Ishikawa (cell line): ENCODE results near the gene AXIN2.

Experiments used
- CEBPB ChIP-seq: IDR thresholded peaks from 2 replicates; pipeline ENCODE4 v1.6.1; 2012
- CREB1 ChIP-seq: IDR thresholded peaks from 2 replicates; pipeline ENCODE4 v1.6.1; 2012; ENCODE audit warnings: low read depth
- EGR1 ChIP-seq: IDR thresholded peaks from 2 replicates; pipeline ENCODE4 v1.6.1; 2012
- EP300 ChIP-seq: IDR thresholded peaks from 2 replicates; pipeline ENCODE4 v1.6.1; 2012; ENCODE audit warnings: borderline replicate concordance
- FOXM1 ChIP-seq: IDR thresholded peaks from 2 replicates; pipeline ENCODE4 v1.6.1; 2012; ENCODE audit warnings: low read depth, borderline replicate concordance
- MAX ChIP-seq: IDR thresholded peaks from 2 replicates; pipeline ENCODE4 v1.6.1; 2012
- RAD21 ChIP-seq: IDR thresholded peaks from 2 replicates; pipeline ENCODE4 v1.6.1; 2012; ENCODE audit warnings: low read depth
- TAF1 ChIP-seq: IDR thresholded peaks from 2 replicates; pipeline ENCODE4 v1.6.1; 2012; ENCODE audit warnings: low read depth, mild to moderate bottlenecking
- TCF12 ChIP-seq: IDR thresholded peaks from 2 replicates; pipeline ENCODE4 v1.6.1; 2012; ENCODE audit warnings: low read depth
- TEAD4 ChIP-seq: IDR thresholded peaks from 2 replicates; pipeline ENCODE4 v1.6.1; 2012
- YY1 ChIP-seq: IDR thresholded peaks from 2 replicates; pipeline ENCODE4 v1.6.1; 2012; ENCODE audit warnings: low read depth
- ZBTB7A ChIP-seq: IDR thresholded peaks from 2 replicates; pipeline ENCODE4 v1.6.1; 2012; ENCODE audit warnings: low read depth
- TF ChIP-seq, protein P1 (sequence below): IDR thresholded peaks from 2 replicates; pipeline ENCODE4 v1.6.1; 2012
- TF ChIP-seq, protein P2 (sequence below): IDR thresholded peaks from 2 replicates; pipeline ENCODE4 v1.6.1; 2012; ENCODE audit warnings: low read depth, mild to moderate bottlenecking

Gene AXIN2

DNA sequence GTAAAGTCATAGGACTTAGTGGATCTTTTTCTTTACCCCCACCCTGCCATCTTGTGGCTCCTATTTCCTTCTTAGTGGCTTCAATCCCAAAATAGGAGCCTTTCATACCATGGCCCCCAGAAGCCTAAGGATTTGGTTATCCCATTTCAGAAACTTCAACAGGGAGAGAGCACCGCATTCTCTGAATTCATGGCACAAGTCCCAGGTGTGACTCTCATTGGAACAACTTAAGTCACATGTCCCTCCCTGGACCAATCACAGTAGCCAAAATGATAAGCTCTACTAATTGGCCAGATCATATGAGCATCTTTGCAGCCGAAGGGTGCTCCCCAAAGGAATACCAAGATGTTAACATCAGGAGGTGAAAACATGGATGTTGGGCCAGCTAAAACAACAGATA, 43.2 kb downstream of the AXIN2 start:
- no peak for TF ChIP-seq MAX
- TF ChIP-seq, protein P1, sequence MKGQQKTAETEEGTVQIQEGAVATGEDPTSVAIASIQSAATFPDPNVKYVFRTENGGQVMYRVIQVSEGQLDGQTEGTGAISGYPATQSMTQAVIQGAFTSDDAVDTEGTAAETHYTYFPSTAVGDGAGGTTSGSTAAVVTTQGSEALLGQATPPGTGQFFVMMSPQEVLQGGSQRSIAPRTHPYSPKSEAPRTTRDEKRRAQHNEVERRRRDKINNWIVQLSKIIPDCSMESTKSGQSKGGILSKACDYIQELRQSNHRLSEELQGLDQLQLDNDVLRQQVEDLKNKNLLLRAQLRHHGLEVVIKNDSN: peak; percentile 77
- TF ChIP-seq RAD21: no peak
- no peak for TF ChIP-seq TAF1
- no peak for TF ChIP-seq FOXM1
- no peak for TF ChIP-seq CREB1
- TF ChIP-seq ZBTB7A: no peak

DNA sequence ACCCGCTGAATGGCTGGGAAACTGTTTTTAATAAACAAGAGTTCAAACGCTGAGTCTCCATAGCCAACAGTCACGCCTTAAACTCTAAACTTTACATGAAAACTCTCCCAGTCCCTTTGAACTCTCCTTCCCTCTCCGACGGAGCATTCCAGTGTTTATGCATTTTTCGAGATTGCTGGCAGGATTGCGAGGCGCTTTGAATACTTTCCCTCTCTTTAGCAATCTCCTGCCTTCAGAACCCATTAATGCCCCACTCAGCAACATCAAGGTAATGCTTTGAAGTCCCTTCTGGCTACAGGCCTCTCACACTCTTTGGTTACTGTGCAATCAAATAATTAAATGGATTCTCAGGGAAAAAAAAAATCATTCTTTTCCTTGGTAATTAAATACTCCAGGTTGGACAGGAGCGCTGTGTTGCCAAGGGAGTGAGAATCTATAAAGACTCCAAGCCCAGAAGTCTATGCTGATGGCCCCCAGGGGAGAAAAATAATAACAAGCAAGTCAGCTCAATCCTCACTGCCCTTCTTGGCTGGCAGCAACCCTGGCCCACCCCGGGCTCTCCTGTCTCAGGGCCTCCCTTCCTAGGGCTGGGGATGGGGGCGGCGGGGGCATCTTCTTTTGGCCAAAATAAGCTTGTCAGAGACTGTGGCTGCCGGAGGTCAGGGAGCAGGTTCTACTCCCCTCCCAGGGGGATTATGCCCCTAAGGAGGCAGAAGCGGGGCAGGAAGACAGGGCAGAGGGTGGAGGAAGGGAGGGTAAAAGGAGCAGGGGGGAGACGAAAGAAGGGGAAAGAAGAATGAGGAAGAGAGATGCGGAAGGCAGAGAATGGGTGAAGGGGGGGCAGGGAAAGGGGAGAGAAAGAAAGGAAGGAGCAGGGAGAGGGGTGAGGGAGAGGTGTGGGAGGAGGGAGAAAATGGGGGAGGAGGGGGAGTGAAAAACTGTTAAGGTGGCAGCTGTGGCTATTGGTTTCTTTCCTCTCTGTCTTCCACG, 45.2 kb downstream of the AXIN2 start:
- TF ChIP-seq MAX: no peak

DNA sequence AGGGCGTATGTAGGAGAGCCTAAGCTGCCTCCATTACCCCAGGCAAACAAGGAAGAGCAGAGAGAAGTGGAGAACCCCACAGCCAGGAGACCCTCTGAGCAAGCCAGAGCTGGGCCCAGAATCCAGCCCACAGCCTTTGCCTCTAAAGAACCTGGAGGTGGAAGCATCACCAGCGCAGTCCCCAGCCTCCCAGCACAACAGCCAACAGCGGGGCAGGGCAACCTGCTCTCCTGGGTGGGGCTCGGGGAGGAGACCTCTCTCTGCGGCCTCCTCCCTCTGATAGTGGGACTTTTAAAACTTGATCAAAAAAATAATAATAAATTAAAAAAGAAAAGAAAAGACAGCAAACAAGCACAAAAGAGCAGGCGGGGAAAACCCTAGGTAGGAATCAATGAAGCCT, 45.9 kb downstream of the AXIN2 start:
- TF ChIP-seq, protein P1: no peak
- TF ChIP-seq CEBPB (no peak), FOXM1 (no peak), MAX (no peak)

- no peak for TF ChIP-seq EP300
- no peak for TF ChIP-seq YY1
- TF ChIP-seq EGR1: no peak
- no peak for TF ChIP-seq MAX
- no peak for TF ChIP-seq TAF1
- TF ChIP-seq FOXM1: no peak
- no peak for TF ChIP-seq RAD21
- TF ChIP-seq TEAD4: no peak
- TF ChIP-seq, protein P1: no peak
- TF ChIP-seq, protein P2, sequence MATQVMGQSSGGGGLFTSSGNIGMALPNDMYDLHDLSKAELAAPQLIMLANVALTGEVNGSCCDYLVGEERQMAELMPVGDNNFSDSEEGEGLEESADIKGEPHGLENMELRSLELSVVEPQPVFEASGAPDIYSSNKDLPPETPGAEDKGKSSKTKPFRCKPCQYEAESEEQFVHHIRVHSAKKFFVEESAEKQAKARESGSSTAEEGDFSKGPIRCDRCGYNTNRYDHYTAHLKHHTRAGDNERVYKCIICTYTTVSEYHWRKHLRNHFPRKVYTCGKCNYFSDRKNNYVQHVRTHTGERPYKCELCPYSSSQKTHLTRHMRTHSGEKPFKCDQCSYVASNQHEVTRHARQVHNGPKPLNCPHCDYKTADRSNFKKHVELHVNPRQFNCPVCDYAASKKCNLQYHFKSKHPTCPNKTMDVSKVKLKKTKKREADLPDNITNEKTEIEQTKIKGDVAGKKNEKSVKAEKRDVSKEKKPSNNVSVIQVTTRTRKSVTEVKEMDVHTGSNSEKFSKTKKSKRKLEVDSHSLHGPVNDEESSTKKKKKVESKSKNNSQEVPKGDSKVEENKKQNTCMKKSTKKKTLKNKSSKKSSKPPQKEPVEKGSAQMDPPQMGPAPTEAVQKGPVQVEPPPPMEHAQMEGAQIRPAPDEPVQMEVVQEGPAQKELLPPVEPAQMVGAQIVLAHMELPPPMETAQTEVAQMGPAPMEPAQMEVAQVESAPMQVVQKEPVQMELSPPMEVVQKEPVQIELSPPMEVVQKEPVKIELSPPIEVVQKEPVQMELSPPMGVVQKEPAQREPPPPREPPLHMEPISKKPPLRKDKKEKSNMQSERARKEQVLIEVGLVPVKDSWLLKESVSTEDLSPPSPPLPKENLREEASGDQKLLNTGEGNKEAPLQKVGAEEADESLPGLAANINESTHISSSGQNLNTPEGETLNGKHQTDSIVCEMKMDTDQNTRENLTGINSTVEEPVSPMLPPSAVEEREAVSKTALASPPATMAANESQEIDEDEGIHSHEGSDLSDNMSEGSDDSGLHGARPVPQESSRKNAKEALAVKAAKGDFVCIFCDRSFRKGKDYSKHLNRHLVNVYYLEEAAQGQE: no peak
- no peak for TF ChIP-seq CEBPB
- no peak for TF ChIP-seq ZBTB7A
Observed at GRCh38 chr17:65514541-65514940, 46.9 kb downstream of the AXIN2 start.

DNA sequence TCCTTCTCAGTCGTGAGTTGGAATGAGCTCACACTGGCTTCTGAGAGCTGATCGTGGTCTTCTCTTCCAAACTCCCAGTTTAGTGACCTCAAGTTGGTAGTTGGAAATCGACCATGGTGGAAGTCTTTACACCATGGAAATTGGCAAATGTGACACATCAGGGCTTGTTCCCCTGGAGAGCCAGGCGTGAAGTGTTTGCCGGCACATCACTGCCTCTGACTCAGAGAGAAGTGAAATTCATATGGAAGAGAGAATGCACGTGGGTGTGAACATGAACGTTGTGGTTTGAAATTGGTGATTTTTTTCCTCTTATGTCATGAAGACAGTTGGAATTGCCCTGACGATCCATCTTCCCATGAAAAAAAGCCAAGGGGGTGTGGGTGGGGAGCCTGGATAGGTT, 47.4 kb downstream of the AXIN2 start:
- TF ChIP-seq CEBPB: no peak

DNA sequence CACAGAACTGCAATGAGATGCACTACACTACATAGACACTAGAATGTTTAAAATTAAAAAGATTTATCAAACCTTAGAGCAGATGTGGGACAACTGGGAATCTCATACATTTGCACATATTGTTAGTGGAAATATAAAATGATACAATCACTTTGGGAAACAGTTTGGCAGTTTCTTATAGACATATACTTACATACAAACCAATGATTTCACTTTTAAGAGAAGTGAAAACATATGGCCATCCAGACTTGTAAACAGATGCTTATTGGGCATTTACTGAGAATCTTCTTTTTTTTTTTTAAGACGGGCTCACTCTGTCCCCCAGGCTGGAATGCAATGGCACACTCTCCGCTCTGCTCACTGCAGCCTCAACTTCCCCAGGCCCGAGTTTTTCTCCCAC, 50.1 kb downstream of the AXIN2 start:
- TF ChIP-seq FOXM1 (no peak), CEBPB (no peak), TCF12 (no peak)
- TF ChIP-seq, protein P2: no peak
